Sigmoid colon (tissue), 4 donors: ENCODE results near the gene PGAP6.

ENCODE experiments used
- EP300 ChIP-seq, 4 donors: sonication (generic); formaldehyde crosslinking; IDR thresholded peaks; one replicate each; pipeline ENCODE4 v1.6.1; 2017; ENCODE audit warnings: antibody characterized with exemption in 4 of 4
- POLR2A ChIP-seq, 2 donors: fragments of 450-650 bp; IDR thresholded peaks; one replicate each; pipeline ENCODE4 v1.6.1; 2016; ENCODE audit warnings: antibody characterized with exemption in 2 of 2, mild to moderate bottlenecking in 2 of 2, moderate library complexity in 2 of 2
- POLR2AphosphoS5 ChIP-seq, 4 donors: sonication (generic); formaldehyde crosslinking; IDR thresholded peaks; one replicate each; pipeline ENCODE4 v1.6.1; 2017; ENCODE audit warnings: antibody characterized with exemption in 4 of 4
- TF ChIP-seq, protein P1 (sequence below), 4 experiments: fragments of 450-650 bp in 3 of 4; fragments of 200-600 bp in 1 of 4; IDR thresholded peaks; one replicate each; pipeline ENCODE4 v1.5.1; 2016 to 2019; ENCODE audit warnings: antibody characterized with exemption in 4 of 4, mild to moderate bottlenecking in 3 of 4, moderate library complexity in 2 of 4

- TF ChIP-seq, protein P1, sequence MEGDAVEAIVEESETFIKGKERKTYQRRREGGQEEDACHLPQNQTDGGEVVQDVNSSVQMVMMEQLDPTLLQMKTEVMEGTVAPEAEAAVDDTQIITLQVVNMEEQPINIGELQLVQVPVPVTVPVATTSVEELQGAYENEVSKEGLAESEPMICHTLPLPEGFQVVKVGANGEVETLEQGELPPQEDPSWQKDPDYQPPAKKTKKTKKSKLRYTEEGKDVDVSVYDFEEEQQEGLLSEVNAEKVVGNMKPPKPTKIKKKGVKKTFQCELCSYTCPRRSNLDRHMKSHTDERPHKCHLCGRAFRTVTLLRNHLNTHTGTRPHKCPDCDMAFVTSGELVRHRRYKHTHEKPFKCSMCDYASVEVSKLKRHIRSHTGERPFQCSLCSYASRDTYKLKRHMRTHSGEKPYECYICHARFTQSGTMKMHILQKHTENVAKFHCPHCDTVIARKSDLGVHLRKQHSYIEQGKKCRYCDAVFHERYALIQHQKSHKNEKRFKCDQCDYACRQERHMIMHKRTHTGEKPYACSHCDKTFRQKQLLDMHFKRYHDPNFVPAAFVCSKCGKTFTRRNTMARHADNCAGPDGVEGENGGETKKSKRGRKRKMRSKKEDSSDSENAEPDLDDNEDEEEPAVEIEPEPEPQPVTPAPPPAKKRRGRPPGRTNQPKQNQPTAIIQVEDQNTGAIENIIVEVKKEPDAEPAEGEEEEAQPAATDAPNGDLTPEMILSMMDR (IDR thresholded peaks at IDR 0.05) = no peak
- TF ChIP-seq POLR2A (IDR thresholded peaks at IDR 0.05) = no peak
- TF ChIP-seq POLR2AphosphoS5 (IDR thresholded peaks at IDR 0.05) = no peak
- TF ChIP-seq EP300 (IDR thresholded peaks at IDR 0.05) = no peak
These were observed 42.1 kb downstream of the PGAP6 start for GRCh38 chr16:339680-340079.
